Glutamatergic neuron (in vitro differentiated cells): ENCODE data around the gene CCDC61. TPM values are rescaled to one million over a fixed set of nuclear protein-coding genes. Genes with fewer than 3 reads are reported as not detected.
A peak's percentile ranks its signal among the peaks of the same experiment; 100 is the strongest.

Source experiments
- DNase-seq: peaks from one replicate; pipeline ENCODE4 v3.0.0; 2022
- H3K27ac Mint-ChIP-seq: one replicate; pipeline ENCODE4 v1.8.0; 2020; ENCODE audit warnings: mild to moderate bottlenecking, mixed read lengths, inconsistent platforms; ENCODE audit not compliant: unreplicated experiment
- H3K27me3 Mint-ChIP-seq: one replicate; pipeline ENCODE4 v1.8.0; 2020; ENCODE audit warnings: mild to moderate bottlenecking, moderate library complexity, mixed read lengths, inconsistent platforms; ENCODE audit not compliant: unreplicated experiment
- H3K36me3 Mint-ChIP-seq: one replicate; pipeline ENCODE4 v1.8.0; 2020; ENCODE audit warnings: mild to moderate bottlenecking, mixed read lengths, inconsistent platforms; ENCODE audit not compliant: unreplicated experiment
- H3K4me1 Mint-ChIP-seq: one replicate; pipeline ENCODE4 v1.8.0; 2020; ENCODE audit warnings: mild to moderate bottlenecking, low read depth, mixed read lengths, inconsistent platforms; ENCODE audit not compliant: unreplicated experiment
- H3K4me3 Mint-ChIP-seq: one replicate; pipeline ENCODE4 v1.8.0; 2020; ENCODE audit warnings: mild to moderate bottlenecking, mixed read lengths, inconsistent platforms; ENCODE audit not compliant: unreplicated experiment
- H3K9me3 Mint-ChIP-seq: one replicate; pipeline ENCODE4 v1.8.0; 2020; ENCODE audit warnings: mild to moderate bottlenecking, moderate library complexity, mixed read lengths, inconsistent platforms; ENCODE audit not compliant: unreplicated experiment
- CTCF ChIP-seq: fragments of 200-600 bp; sonication (generic); IDR thresholded peaks from one replicate; pipeline ENCODE4 v1.5.0; 2021; ENCODE audit not compliant: partially characterized antibody, unreplicated experiment
- total RNA-seq: library from RNA; stranded (reverse); fragmentation: NEBNext Ultra II Directional; extraction: Animal tissue kit (Norgen Biotek cat#: 25700); gene quantifications from one replicate; pipeline ENCODE4 v1.2.1, GENCODE V29; 2021; ENCODE audit not compliant: unreplicated experiment

Gene CCDC61
- total RNA-seq, 1 donor from 2014 or later, result 33.5 TPM

DNA sequence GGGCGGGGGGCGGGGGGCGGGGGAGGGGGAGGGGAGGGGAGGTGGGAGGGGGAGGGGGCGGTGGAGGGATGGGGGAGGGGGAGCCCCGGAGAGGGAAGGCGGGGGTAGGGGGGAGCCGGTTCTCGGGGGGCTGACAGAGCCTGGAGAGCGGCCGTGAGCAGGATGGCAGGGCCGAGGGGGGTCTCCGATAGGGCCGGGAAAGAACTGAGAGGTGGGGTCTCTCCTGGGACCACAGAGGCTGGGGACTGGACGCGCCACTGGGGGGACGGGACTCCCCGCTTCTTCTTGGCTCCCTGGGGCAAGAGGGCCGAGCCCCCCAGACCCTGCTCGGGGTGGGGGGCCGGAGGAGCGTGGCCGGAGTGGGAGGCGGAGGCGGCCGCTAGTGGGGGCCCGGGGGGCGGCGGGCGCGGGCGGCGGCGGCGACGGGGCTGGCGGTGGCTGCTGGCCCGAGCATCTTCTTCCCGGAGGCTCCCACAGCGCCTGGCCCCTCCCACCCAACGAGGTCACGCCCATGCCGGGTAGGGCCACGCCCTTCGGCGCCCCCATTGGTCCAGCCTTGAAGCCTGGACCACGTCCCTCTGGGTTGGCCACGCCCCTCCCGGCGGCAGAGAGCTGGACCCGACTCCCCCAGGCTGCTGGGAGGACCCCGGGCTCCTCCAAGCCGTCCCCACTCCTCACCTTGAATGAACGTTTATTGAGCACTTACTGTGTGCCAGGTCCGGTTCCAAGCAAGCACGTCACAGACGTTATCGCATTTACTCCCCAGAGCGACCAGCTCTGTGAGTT is 21.5 kb upstream of the CCDC61 start, which contains the start of gene NOVA2:
Gene NOVA2 (minus strand): TSS at position 313 of the 786 bp plus-strand sequence. CDS start 514 bp downstream, outside the sequence.
- no peak for TF ChIP-seq CTCF
- peak within 1 kb of the TSS; percentile 99 for H3K4me3 Mint-ChIP-seq
- peak within 1 kb of the TSS; percentile 91 for H3K27ac Mint-ChIP-seq
- DNase-seq, result peak; percentile 99
- H3K9me3 Mint-ChIP-seq, result peaks cover 20% of the 10 kb centered on the region
- peaks cover 25% of the 10 kb centered on the region for H3K27me3 Mint-ChIP-seq
- H3K4me1 Mint-ChIP-seq, result peaks cover 31% of the 10 kb centered on the region
- H3K36me3 Mint-ChIP-seq, result peaks cover 10% of the 10 kb centered on the region

DNA sequence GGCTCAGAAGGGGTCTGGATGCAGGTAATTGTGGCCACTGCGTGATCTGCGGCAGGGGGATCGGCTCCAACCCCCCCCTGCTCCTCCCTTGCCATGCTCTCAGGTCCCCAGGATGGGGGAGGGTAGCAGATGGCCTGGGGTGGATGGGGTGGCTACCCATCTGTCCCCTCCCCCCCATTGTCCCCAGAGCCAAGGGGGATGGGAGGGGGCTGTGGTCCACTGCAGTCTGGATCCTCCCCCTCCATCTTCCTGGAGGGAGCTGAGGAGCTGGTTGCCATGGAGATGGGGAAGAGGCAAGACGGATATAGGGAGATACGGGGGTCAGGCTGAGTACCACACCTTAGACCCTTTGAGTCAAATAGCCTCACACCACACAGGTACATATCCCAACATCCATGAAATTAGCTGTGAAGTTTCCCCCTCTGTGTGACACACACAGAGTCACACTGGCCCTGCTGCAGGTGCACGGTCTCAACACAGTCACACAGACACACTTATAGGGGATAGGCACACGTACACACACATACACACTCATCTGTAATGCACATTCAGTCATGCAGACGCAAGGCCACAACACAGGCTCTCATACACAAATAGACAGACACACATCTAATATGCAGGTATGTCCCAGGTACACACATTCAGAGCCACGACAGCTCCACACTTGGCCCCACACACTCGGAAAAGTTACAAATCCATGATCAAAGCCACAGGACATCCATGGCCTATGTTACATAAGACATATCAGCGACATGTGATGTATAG is 19.8 kb upstream of the CCDC61 start:
- Mint-ChIP-seq H3K9me3 (peaks cover 20% of the 10 kb centered on the region), H3K27ac (peak overlapping the region; percentile 91), H3K4me1 (peaks cover 25% of the 10 kb centered on the region), H3K36me3 (peaks cover 5% of the 10 kb centered on the region), H3K27me3 (peaks cover 25% of the 10 kb centered on the region), H3K4me3 (peak overlapping the region; percentile 85)
- peak; percentile 79 for DNase-seq
- no peak for TF ChIP-seq CTCF

DNA sequence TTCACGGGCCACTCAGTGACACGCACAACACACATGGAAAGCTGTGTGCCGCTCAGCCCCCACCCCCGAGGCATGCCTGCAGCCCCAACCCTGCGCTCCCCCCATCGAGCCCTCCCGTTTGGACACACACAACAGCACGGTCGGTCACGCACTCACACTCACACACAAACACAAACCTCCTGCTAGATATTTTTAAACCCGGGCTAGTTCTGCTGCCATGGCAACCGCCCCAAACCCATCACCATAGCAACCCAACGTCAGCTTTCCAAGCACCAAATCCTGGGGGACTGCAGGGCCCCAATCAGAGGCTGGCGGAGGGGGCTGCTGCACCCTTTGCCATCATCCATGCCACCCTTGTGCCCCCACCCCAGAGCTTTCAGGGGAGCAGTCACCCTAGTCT is 19.1 kb upstream of the CCDC61 start:
- H3K4me1 Mint-ChIP-seq, result peaks cover 27% of the 10 kb centered on the region

DNA sequence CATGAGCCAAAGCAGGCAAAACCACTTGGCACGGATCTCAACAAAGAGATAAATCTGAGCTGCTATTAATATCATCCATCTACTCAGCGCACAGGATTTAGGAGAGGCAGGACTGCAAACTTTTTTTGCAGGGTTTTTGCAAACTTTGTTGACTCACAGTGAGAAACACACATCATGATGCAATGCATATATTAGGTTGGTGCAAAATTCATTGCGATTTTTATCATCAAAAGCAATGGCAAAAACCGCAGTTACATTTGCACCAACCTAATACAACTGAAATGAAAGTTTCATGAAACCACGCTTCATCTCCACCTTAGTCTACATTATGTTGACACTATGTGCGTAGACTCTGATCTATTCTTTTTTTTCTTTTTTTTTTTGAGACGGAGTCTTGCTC is 17.1 kb upstream of the CCDC61 start:
- peaks cover 20% of the 10 kb centered on the region for H3K27me3 Mint-ChIP-seq
- DNase-seq, result no peak

More for the DNA sequence above, 19.1 kb upstream of the CCDC61 start:
- H3K36me3 Mint-ChIP-seq, result peaks cover 5% of the 10 kb centered on the region
- DNase-seq, result peak; percentile 79
- H3K27me3 Mint-ChIP-seq, result peaks cover 24% of the 10 kb centered on the region
- H3K27ac Mint-ChIP-seq, result peak overlapping the region; percentile 91
- H3K9me3 Mint-ChIP-seq, result peaks cover 20% of the 10 kb centered on the region
- peak overlapping the region; percentile 85 for H3K4me3 Mint-ChIP-seq
- no peak for TF ChIP-seq CTCF

More for the DNA sequence above, 17.1 kb upstream of the CCDC61 start:
- H3K4me3 Mint-ChIP-seq, result no peak overlapping the region
- H3K9me3 Mint-ChIP-seq, result peaks cover 17% of the 10 kb centered on the region
- peaks cover 31% of the 10 kb centered on the region for H3K4me1 Mint-ChIP-seq
- H3K36me3 Mint-ChIP-seq, result no peaks in the 10 kb centered on the region
- TF ChIP-seq CTCF, result no peak
- H3K27ac Mint-ChIP-seq, result no peak overlapping the region
